SK-N-SH (cell line): Measurements from ENCODE around the gene CNST. TPM values are rescaled to one million over a fixed set of nuclear protein-coding genes. Genes with fewer than 3 reads are reported as not detected.

Source experiments
- CTCF ChIA-PET: fragments of 300-600, 350-600 bp; formaldehyde crosslinking; extraction: SDS; loops from one replicate; lab custom pipeline; 2021; lab: Yijun Ruan, JAX
- POLR2A ChIA-PET: fragments of 350-600 bp; sonication (Branson Sonifier 250); formaldehyde crosslinking; extraction: SDS; loops from one replicate; lab custom pipeline; 2020; ENCODE audit warnings: antibody characterized with exemption, inconsistent platforms; lab: Yijun Ruan, JAX
- DNase-seq: peaks from one replicate; pipeline ENCODE4 v3.0.0; 2012
- H2AFZ ChIP-seq: fragments of 200-600 bp; sonication (generic); 2 replicates; pipeline ENCODE4 v1.8.1; 2016; ENCODE audit warnings: antibody characterized with exemption, mild to moderate bottlenecking, low read depth
- H3F3A ChIP-seq: fragments of 200-600 bp; sonication (generic); replicated peaks from 2 replicates; pipeline ENCODE3; 2016; ENCODE audit warnings: antibody characterized with exemption, mild to moderate bottlenecking; ENCODE audit not compliant: insufficient read depth
- H3K27ac ChIP-seq, 2 experiments: fragments of 200-500 bp in 1 of 2; fragments of 200-600 bp in 1 of 2; sonication (Bioruptor generic) in 1 of 2; sonication (generic), shearing (Covaris generic) in 1 of 2; 2 replicates each; pipeline versions ENCODE4 v1.5.1 to v1.6.1; 2014 to 2016; ENCODE audit warnings: low read depth in 2 of 2, inconsistent platforms in 1 of 2, low read length in 1 of 2, mild to moderate bottlenecking in 1 of 2, mixed read lengths in 1 of 2
- H3K27me3 ChIP-seq: fragments of 200-600 bp; sonication (generic), shearing (Covaris generic); 2 replicates; pipeline ENCODE4 v1.6.1; 2016; ENCODE audit warnings: mixed run types; ENCODE audit not compliant: insufficient read depth
- H3K36me3 ChIP-seq, 2 experiments: fragments of 200-500 bp in 1 of 2; fragments of 200-600 bp in 1 of 2; sonication (Bioruptor generic) in 1 of 2; sonication (generic) in 1 of 2; replicated peaks in 1 of 2; 2 replicates each; pipeline versions ENCODE3 to v1.5.1; 2014 to 2016; ENCODE audit warnings: low read length in 1 of 2, mild to moderate bottlenecking in 1 of 2; ENCODE audit not compliant: insufficient read depth in 2 of 2, control insufficient read depth in 1 of 2
- H3K4me1 ChIP-seq, 2 experiments: fragments of 200-500 bp in 1 of 2; fragments of 200-600 bp in 1 of 2; sonication (Bioruptor generic) in 1 of 2; sonication (generic), shearing (Covaris generic) in 1 of 2; 2 replicates each; pipeline versions ENCODE4 v1.5.1 to v1.6.1; 2014 to 2016; ENCODE audit warnings: low read depth in 1 of 2, low read length in 1 of 2, mixed run types in 1 of 2; ENCODE audit not compliant: insufficient read depth in 2 of 2, control insufficient read depth in 1 of 2
- H3K4me2 ChIP-seq: fragments of 200-600 bp; sonication (generic), shearing (Covaris generic); 2 replicates; pipeline ENCODE4 v1.6.1; 2017; ENCODE audit warnings: mixed run types
- H3K4me3 ChIP-seq, 2 experiments: fragments of 200-500 bp in 1 of 2; fragments of 200-600 bp in 1 of 2; sonication (Bioruptor generic) in 1 of 2; sonication (generic), shearing (Covaris generic) in 1 of 2; 2 replicates each; pipeline versions ENCODE4 v1.5.1 to v1.8.1; 2014 to 2016; ENCODE audit warnings: low read depth in 2 of 2, inconsistent platforms in 1 of 2, low read length in 1 of 2, mild to moderate bottlenecking in 1 of 2, mixed read lengths in 1 of 2, moderate library complexity in 1 of 2
- H3K79me2 ChIP-seq: fragments of 200-600 bp; sonication (generic); 2 replicates; pipeline ENCODE4 v1.8.1; 2017; ENCODE audit warnings: mild to moderate bottlenecking; ENCODE audit not compliant: insufficient read depth
- H3K9ac ChIP-seq: fragments of 200-600 bp; sonication (generic); 2 replicates; pipeline ENCODE4 v1.6.1; 2017; ENCODE audit warnings: mixed run types
- H3K9me2 ChIP-seq: fragments of 200-600 bp; sonication (generic); 2 replicates; pipeline ENCODE4 v1.6.1; 2017; ENCODE audit warnings: mixed run types
- H3K9me3 ChIP-seq: fragments of 200-600 bp; sonication (generic); 2 replicates; pipeline ENCODE4 v1.6.1; 2017; ENCODE audit warnings: mixed run types, mild to moderate bottlenecking, moderate library complexity
- H4K20me1 ChIP-seq: fragments of 200-600 bp; sonication (generic); 2 replicates; pipeline ENCODE4 v1.6.1; 2017; ENCODE audit warnings: mild to moderate bottlenecking, mixed run types; ENCODE audit not compliant: insufficient read depth
- EP300 ChIP-seq, 2 experiments: IDR thresholded peaks; 2 replicates each; pipeline versions ENCODE4 v1.4.0 to v1.6.1; 2012; ENCODE audit warnings: borderline replicate concordance in 1 of 2, low read depth in 1 of 2, low read length in 1 of 2
- FOSL2 ChIP-seq: IDR thresholded peaks from 2 replicates; pipeline ENCODE4 v1.4.0; 2012; ENCODE audit warnings: low read depth, mild to moderate bottlenecking, moderate library complexity, borderline replicate concordance
- FOXJ3 ChIP-seq: sonication (generic); formaldehyde crosslinking; IDR thresholded peaks from 2 replicates; pipeline ENCODE4 v1.5.1; 2020; ENCODE audit warnings: mild to moderate bottlenecking, missing genetic modification reagents
- FOXM1 ChIP-seq: IDR thresholded peaks from 2 replicates; pipeline ENCODE4 v1.4.0; 2012; ENCODE audit warnings: low read depth, mild to moderate bottlenecking
- GATA2 ChIP-seq: sonication (generic); formaldehyde crosslinking; IDR thresholded peaks from 2 replicates; pipeline ENCODE4 v1.5.0; 2020; ENCODE audit warnings: mild to moderate bottlenecking, missing genetic modification reagents
- IRF3 ChIP-seq: fragments of 150-350 bp; IDR thresholded peaks from 2 replicates; pipeline ENCODE4 v1.6.1; 2016; ENCODE audit warnings: mild to moderate bottlenecking, low read depth, low read length
- JUND ChIP-seq: IDR thresholded peaks from 2 replicates; pipeline ENCODE4 v1.4.0; 2012
- NFIC ChIP-seq: IDR thresholded peaks from 2 replicates; pipeline ENCODE4 v1.4.0; 2012; ENCODE audit warnings: borderline replicate concordance
- POLR2AphosphoS5 ChIP-seq: IDR thresholded peaks from 2 replicates; pipeline ENCODE4 v1.6.1; 2012; ENCODE audit warnings: low read depth, low read length
- SIN3A ChIP-seq: IDR thresholded peaks from 2 replicates; pipeline ENCODE4 v1.6.1; 2012; ENCODE audit warnings: low read depth, mild to moderate bottlenecking, low read length, moderate library complexity, borderline replicate concordance
- SMC3 ChIP-seq: IDR thresholded peaks from 2 replicates; pipeline ENCODE4 v1.6.1; 2012; ENCODE audit warnings: low read depth, low read length, improper control_type of control experiment
- TCF12 ChIP-seq: IDR thresholded peaks from 2 replicates; pipeline ENCODE4 v1.4.0; 2012
- TEAD4 ChIP-seq: IDR thresholded peaks from 2 replicates; pipeline ENCODE4 v1.4.0; 2012; ENCODE audit warnings: mild to moderate bottlenecking, borderline replicate concordance; ENCODE audit not compliant: insufficient read depth
- YY1 ChIP-seq: IDR thresholded peaks from 2 replicates; pipeline ENCODE4 v1.4.0; 2012; ENCODE audit warnings: low read depth, mild to moderate bottlenecking
- ZBTB33 ChIP-seq: IDR thresholded peaks from 2 replicates; pipeline ENCODE4 v1.4.0; 2012; ENCODE audit warnings: low read depth, borderline replicate concordance
- WGBS: methylation state at CpG from one replicate; pipeline ENCODE4 v1.1.6; 2017; ENCODE audit warnings: low lambda C conversion rate; 5-methylcytosine and 5-hydroxymethylcytosine counted together
- polyA plus RNA-seq, 3 experiments: library from polyadenylated mRNA; depleted of rRNA; stranded (reverse); fragments of >200 nt; gene quantifications; 2 replicates each; pipeline ENCODE4 v1.2.3, GENCODE V29; 2012
- TF ChIP-seq, protein P1 (sequence below): IDR thresholded peaks from 2 replicates; pipeline ENCODE4; 2012

Gene CNST
- polyA plus RNA-seq, 1 of the 3 experiments (the other 2 are of a cell fraction), result 21.7 TPM

DNA sequence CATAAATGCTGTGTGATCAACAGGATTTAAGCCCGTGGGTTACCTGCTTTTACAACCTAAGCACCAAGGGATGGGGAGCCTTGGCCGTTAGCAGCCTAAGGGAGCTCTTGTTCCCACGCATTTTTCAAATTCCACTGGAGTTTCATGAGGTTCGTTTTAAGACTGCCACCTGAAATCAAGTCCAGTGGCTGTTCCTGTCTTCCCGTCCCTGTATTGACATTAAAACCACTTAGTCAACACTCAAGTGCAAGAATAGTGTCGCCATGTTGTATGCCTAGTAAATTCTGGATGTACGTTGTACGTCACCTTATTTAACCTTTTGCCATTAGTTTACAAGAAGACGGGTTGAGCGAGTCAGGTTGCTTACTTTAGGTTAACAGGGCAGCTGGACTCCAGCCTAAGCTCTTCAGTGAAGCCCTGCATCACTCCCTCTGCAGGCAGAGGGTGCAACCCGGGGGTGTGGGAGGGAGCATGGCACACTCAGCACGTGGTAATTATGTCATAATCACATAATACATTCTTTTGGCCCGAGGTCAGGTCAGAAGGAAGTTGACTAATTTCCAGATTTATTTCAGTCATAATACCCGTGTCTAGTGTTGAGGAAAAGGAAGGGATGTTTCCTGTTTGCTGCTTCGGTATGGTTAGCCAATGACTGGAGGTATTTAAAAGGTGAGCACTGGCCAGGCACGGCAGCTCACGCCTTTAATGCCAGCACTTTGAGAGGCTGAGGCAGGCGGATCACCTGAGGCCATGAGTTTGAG lies 42.5 kb downstream of the CNST start (continued):
- TF ChIP-seq ZBTB33 (peak; percentile 44; the same call in 1 of the 2 replicates), TCF12 (peak; percentile 84)

GRCh38 chr1:246609632-246610031 lies 43.4 kb downstream of the CNST start:
- Histone ChIP-seq H3K36me3 (no peaks in the 10 kb centered on the region), H3K9me2 (no peaks in the 10 kb centered on the region), H3F3A (peaks cover 14% of the 10 kb centered on the region), H3K9ac (peak overlapping the region; percentile 51; the same call in 1 of the 2 replicates), H3K4me3 (no peak overlapping the region), H4K20me1 (no peaks in the 10 kb centered on the region), H3K4me1 (peaks cover 11 to 25% of the 10 kb centered on the region in 2 experiments; a peak in 3 of 4 replicates), H3K4me2 (peak overlapping the region; percentile 35), H3K79me2 (peaks cover 78% of the 10 kb centered on the region), H3K27me3 (no peaks in the 10 kb centered on the region), H3K9me3 (no peaks in the 10 kb centered on the region), H3K27ac (peak overlapping the region; percentile 66 to 86; a peak in 3 of 4 replicates), H2AFZ (no peak overlapping the region)
- 59% methylated on average over 4 of the region's 4 CpGs for WGBS
- ChIA-PET POLR2A (no interaction called here), CTCF (interaction anchor here (1.3 kb wide), 1 partner anchor 15 kb away, joined by 3 read pairs; no protein-coding TSS in a partner anchor)
- TF ChIP-seq TCF12 (peak; percentile 67), FOSL2 (peak; percentile 34; the same call in 1 of the 2 replicates), GATA2 (CRISPR knock-in tag) (no peak), TEAD4 (0 out of 2 replicates have a peak, but pooled peaks have one; percentile 50), NFIC (peak; percentile 31; the same call in 1 of the 2 replicates), POLR2AphosphoS5 (no peak), EP300 (IDR thresholded peaks at IDR 0.05; ENCODE audit: borderline replicate concordance in 1 of 2, low read depth in 1 of 2, low read length in 1 of 2) (peak in 1 of 2 experiments; percentile 73; a peak in 1 of 4 replicates), FOXJ3 (CRISPR knock-in tag) (no peak), YY1 (no peak), SIN3A (no peak), JUND (peak; percentile 46; the same call in 1 of the 2 replicates), IRF3 (no peak), FOXM1 (no peak), SMC3 (no peak)
- TF ChIP-seq, protein P1, sequence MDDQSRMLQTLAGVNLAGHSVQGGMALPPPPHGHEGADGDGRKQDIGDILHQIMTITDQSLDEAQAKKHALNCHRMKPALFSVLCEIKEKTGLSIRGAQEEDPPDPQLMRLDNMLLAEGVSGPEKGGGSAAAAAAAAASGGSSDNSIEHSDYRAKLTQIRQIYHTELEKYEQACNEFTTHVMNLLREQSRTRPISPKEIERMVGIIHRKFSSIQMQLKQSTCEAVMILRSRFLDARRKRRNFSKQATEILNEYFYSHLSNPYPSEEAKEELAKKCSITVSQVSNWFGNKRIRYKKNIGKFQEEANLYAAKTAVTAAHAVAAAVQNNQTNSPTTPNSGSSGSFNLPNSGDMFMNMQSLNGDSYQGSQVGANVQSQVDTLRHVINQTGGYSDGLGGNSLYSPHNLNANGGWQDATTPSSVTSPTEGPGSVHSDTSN, result peak; percentile 63
- no peak for DNase-seq
